ENCODE measurements around the gene IQGAP3. TPM values are rescaled to one million over a fixed set of nuclear protein-coding genes. Genes with fewer than 3 reads are reported as not detected.

The IQGAP3 gene
- total and polyA plus RNA-seq, 9 donors, result 0.05 to 1.2 (median 0.30) TPM; not detected in 1

DNA sequence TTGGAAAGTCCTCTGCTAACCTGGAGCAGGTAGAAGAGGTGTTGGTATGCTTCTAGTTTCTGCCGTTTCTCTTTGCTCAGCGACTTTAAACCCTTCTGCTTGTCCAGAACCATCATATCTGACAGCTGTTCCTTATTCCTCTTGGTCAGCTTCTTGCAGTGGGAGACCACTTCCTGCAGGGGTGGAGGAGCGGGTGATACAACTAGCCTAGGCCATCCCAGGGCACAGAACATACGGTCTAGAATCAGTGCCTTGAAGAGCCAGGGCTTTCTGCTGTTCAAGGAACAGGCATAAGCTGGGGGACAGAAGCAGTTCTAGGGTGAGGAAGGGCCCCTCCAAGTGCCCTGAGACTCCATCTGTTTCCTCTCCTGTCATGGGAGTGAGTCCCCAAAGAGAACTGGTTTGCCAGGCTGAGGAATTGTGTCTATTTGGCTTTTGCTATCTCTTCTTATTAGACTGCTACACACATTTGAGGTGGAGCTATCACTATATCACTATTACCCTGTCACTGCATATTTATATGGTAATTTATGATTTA, 32.5 kb downstream of the IQGAP3 start:
- DNase-seq, result no peak
- intact Hi-C loops (cut with DNase I), result no loop called here
- H3K4me1 ChIP-seq (ENCODE audit: insufficient read depth), result no peaks in the 10 kb centered on the region
- no peaks in the 10 kb centered on the region for H3K27me3 ChIP-seq
- TF ChIP-seq POLR2A (IDR thresholded peaks at IDR 0.05), result no peak
- H3K27ac ChIP-seq, result no peak overlapping the region
- 86 to 95% (median 90%) methylated on average over 4 of the region's 4 CpGs for WGBS, 3 donors
- no peak overlapping the region for H3K4me3 ChIP-seq
- H3K36me3 ChIP-seq, result no peaks in the 10 kb centered on the region
- H3K9me3 ChIP-seq, result no peaks in the 10 kb centered on the region

DNA sequence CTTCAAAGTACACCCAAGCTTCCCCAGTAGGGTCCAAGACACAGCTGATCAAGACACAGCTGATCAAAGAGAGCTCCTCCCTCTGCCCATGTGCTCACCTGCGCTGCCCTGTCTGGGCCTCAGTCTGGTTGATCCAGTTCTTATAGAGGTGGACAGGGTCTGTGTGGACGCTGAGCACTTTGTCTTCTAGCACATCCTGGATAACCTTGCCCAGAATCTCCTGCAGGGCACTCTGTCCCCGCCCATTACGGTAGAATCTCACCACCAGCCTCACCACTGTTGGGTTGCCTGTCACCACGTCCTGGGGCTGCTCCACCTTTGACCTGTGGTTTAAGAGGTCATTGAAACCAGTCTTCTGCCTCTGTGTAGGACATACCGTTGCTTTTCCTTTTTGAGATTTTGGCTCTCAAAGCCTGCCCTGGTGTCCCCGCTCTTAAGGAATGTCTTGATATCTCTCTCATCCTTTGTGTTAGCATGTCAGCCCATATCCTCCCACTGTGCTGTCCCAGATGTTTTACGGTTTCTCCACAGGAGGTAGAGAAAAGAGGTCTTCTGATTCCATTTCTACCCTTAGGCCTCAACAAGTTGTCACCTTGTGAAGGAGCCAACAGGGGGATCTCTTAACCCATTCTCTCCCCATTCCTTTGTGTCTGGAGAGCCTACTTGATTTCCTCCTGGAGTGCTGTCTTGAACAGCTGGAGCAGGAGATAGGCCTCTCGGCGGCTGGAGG, 33.5 kb downstream of the IQGAP3 start:
- DNase-seq, result no peak
- no peaks in the 10 kb centered on the region for H3K36me3 ChIP-seq

DNA sequence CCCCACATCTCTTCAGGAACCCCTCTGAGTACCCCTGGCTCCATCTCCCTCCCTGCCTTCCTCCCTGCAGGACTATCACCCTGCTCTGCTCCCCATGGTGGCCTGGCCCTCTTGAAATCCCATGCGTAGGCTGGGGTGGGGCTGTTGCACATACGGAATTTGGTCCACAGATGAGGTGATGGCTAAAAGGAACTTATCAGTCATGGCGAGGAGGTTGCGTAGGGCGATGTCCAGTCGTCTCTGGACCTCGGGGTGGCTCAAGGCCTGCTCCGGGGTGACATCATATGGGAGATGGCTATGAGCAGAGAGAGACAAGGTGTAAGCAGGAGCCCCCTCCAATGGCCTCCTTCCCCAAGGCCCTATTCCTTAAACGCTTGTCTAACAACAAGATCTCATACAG, 35.3 kb downstream of the IQGAP3 start:
- DNase-seq, result no peak
- Histone ChIP-seq H3K27ac (no peak overlapping the region), H3K4me3 (no peak overlapping the region), H3K4me1 (ENCODE audit: insufficient read depth) (no peaks in the 10 kb centered on the region), H3K36me3 (no peaks in the 10 kb centered on the region), H3K9me3 (no peaks in the 10 kb centered on the region), H3K27me3 (no peaks in the 10 kb centered on the region)
- TF ChIP-seq, protein P1, sequence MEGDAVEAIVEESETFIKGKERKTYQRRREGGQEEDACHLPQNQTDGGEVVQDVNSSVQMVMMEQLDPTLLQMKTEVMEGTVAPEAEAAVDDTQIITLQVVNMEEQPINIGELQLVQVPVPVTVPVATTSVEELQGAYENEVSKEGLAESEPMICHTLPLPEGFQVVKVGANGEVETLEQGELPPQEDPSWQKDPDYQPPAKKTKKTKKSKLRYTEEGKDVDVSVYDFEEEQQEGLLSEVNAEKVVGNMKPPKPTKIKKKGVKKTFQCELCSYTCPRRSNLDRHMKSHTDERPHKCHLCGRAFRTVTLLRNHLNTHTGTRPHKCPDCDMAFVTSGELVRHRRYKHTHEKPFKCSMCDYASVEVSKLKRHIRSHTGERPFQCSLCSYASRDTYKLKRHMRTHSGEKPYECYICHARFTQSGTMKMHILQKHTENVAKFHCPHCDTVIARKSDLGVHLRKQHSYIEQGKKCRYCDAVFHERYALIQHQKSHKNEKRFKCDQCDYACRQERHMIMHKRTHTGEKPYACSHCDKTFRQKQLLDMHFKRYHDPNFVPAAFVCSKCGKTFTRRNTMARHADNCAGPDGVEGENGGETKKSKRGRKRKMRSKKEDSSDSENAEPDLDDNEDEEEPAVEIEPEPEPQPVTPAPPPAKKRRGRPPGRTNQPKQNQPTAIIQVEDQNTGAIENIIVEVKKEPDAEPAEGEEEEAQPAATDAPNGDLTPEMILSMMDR (IDR thresholded peaks at IDR 0.05), result no peak
- TF ChIP-seq POLR2A (IDR thresholded peaks at IDR 0.05) (no peak), EP300 (IDR thresholded peaks at IDR 0.05) (no peak)
- intact Hi-C loops (cut with DNase I), result no loop called here
- WGBS, 3 donors, result 91 to 94% (median 93%) methylated on average over 9 of the region's 9 CpGs

More for the DNA sequence above, 33.5 kb downstream of the IQGAP3 start:
- H3K4me3 ChIP-seq, result no peak overlapping the region
- H3K4me1 ChIP-seq (ENCODE audit: insufficient read depth), result no peaks in the 10 kb centered on the region
- WGBS, 3 donors, result 82 to 83% (median 82%) methylated on average over 10 of the region's 10 CpGs
- no peak overlapping the region for H3K27ac ChIP-seq
- H3K27me3 ChIP-seq, result no peaks in the 10 kb centered on the region
- no peaks in the 10 kb centered on the region for H3K9me3 ChIP-seq
- TF ChIP-seq EP300 (IDR thresholded peaks at IDR 0.05), result no peak
- no peak for TF ChIP-seq POLR2A (IDR thresholded peaks at IDR 0.05)
- TF ChIP-seq, protein P1 (IDR thresholded peaks at IDR 0.05), result no peak
- intact Hi-C loops (cut with DNase I), result no loop called here

DNA sequence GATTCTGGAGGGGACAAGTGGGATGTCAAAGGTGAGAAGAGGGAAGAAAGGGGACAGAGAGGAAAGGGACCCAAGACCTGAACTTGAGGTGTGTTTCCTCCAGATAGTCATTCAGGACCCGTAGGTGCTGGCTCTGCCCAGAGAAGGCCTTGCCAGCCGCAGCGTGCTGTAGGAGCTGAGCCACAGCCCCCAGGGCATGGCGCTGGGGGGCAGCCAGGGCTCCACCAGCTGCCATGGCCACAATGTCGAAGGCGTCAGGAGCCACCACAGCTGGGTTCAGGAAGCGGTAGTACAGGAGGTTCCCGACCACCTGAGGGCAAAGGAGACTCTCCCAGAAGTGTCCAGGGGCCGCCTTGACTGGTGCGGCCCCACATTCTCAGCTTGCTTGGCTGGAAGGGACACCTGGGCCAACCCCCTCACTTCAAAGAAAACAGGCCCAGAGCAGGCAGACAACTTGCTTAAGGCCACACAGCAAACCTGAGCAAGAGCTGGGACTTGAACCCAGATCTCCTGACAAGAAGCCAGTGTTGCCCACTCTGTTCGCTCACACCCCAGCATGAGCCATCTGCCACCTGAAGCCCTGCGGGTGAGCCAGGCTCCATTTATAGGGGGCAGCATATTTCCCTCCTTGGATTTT, 37.8 kb downstream of the IQGAP3 start:
- H3K27ac ChIP-seq, result no peak overlapping the region
- no peak for DNase-seq
- no peaks in the 10 kb centered on the region for H3K36me3 ChIP-seq
- no peaks in the 10 kb centered on the region for H3K27me3 ChIP-seq
- H3K4me1 ChIP-seq (ENCODE audit: insufficient read depth), result no peaks in the 10 kb centered on the region
- TF ChIP-seq, protein P1 (IDR thresholded peaks at IDR 0.05), result no peak
- TF ChIP-seq POLR2A (IDR thresholded peaks at IDR 0.05), result no peak
- no peak for TF ChIP-seq EP300 (IDR thresholded peaks at IDR 0.05)
- H3K9me3 ChIP-seq, result no peaks in the 10 kb centered on the region
- WGBS, 3 donors, result 94 to 97% (median 97%) methylated on average over 12 of the region's 12 CpGs
- intact Hi-C loops (cut with DNase I), result loop anchor here in 1 of 4 donors (5.0 kb wide), 1 partner anchor 287 kb away; the partner anchor contains the start of gene PAQR6
- H3K4me3 ChIP-seq, result no peak overlapping the region

Data from ovary (tissue), 9 donors.